MM.1S (cell line): ENCODE measurements around the gene GPRIN3.

Experiments used
- DNase-seq: peaks from one replicate; pipeline ENCODE4 v3.0.0-alpha.2; 2015
- H2AFZ ChIP-seq: fragments of 300-600 bp; sonication (generic); 2 replicates; pipeline ENCODE4 v1.6.0; 2016; ENCODE audit warnings: antibody characterized with exemption, low read length
- H3F3A ChIP-seq: fragments of 300-600 bp; sonication (generic); 2 replicates; pipeline ENCODE4 v1.6.1; 2016; ENCODE audit warnings: mild to moderate bottlenecking, antibody characterized with exemption, low read length, moderate library complexity, mixed read lengths; ENCODE audit not compliant: insufficient read depth
- H3K27ac ChIP-seq: fragments of 300-600 bp; sonication (generic); 2 replicates; pipeline ENCODE4 v1.5.1; 2016; ENCODE audit warnings: mild to moderate bottlenecking, low read length
- H3K27me3 ChIP-seq: fragments of 300-600 bp; sonication (generic); replicated peaks from 2 replicates; pipeline ENCODE4 v1.6.0; 2016; ENCODE audit warnings: low read length; ENCODE audit not compliant: insufficient read depth
- H3K36me3 ChIP-seq: fragments of 300-600 bp; sonication (generic); replicated peaks from 2 replicates; pipeline ENCODE4 v1.6.1; 2016; ENCODE audit warnings: mild to moderate bottlenecking, low read length, mixed read lengths; ENCODE audit not compliant: insufficient read depth
- H3K4me1 ChIP-seq: fragments of 300-600 bp; sonication (generic); 2 replicates; pipeline ENCODE4 v1.6.1; 2016; ENCODE audit warnings: low read length, mixed read lengths
- H3K4me2 ChIP-seq: fragments of 300-600 bp; sonication (generic); 2 replicates; pipeline ENCODE4 v1.6.0; 2016; ENCODE audit warnings: low read depth, low read length
- H3K4me3 ChIP-seq: fragments of 300-600 bp; sonication (generic); 2 replicates; pipeline ENCODE4 v1.5.1; 2016; ENCODE audit warnings: low read length, mixed read lengths
- H3K79me2 ChIP-seq: fragments of 300-600 bp; sonication (generic); 2 replicates; pipeline ENCODE4 v1.6.1; 2016; ENCODE audit warnings: mixed run types, low read length, mixed read lengths
- H3K9ac ChIP-seq: fragments of 300-600 bp; sonication (generic); 2 replicates; pipeline ENCODE4 v1.6.1; 2016; ENCODE audit warnings: low read length, mixed read lengths
- H3K9me2 ChIP-seq: fragments of 300-600 bp; sonication (generic); replicated peaks from 2 replicates; pipeline ENCODE4 v1.6.1; 2016; ENCODE audit warnings: mild to moderate bottlenecking, low read length, mixed read lengths; ENCODE audit not compliant: insufficient read depth
- H3K9me3 ChIP-seq: fragments of 300-600 bp; sonication (generic); replicated peaks from 2 replicates; pipeline ENCODE4 v1.6.1; 2016; ENCODE audit warnings: mild to moderate bottlenecking, low read length, mixed read lengths; ENCODE audit not compliant: insufficient read depth
- H4K20me1 ChIP-seq: fragments of 300-600 bp; sonication (generic); 2 replicates; pipeline ENCODE4 v1.6.1; 2016; ENCODE audit warnings: mild to moderate bottlenecking, low read length, moderate library complexity, mixed read lengths; ENCODE audit not compliant: insufficient read depth
- CTCF ChIP-seq: fragments of 300-600 bp; sonication (generic); IDR thresholded peaks from 2 replicates; pipeline ENCODE4 v1.5.1; 2016; ENCODE audit warnings: antibody characterized with exemption, low read length, mixed read lengths
- EZH2 ChIP-seq: fragments of 300-600 bp; sonication (generic); optimal IDR thresholded peaks from 2 replicates; pipeline ENCODE3; 2017; ENCODE audit warnings: low read depth, mild to moderate bottlenecking, antibody characterized with exemption, low read length, mixed read lengths
- EZH2phosphoT487 ChIP-seq: fragments of 300-600 bp; sonication (generic); IDR thresholded peaks from 2 replicates; pipeline ENCODE4 v1.6.1; 2018; ENCODE audit warnings: antibody characterized with exemption, low read length

The GPRIN3 gene

GRCh38 chr4:89296896-89297295 lies 10.7 kb downstream of the GPRIN3 start:
- peak overlapping the region; percentile 89 for H3K4me2 ChIP-seq
- DNase-seq, result peak; percentile 54
- TF ChIP-seq CTCF (no peak), EZH2 (no peak), EZH2phosphoT487 (no peak)
- peak overlapping the region; percentile 96 for H3K9ac ChIP-seq
- peaks cover 98% of the 10 kb centered on the region for H3F3A ChIP-seq
- peak overlapping the region; percentile 100 for H3K27ac ChIP-seq
- H3K27me3 ChIP-seq, result no peaks in the 10 kb centered on the region
- no peaks in the 10 kb centered on the region for H4K20me1 ChIP-seq
- no peak overlapping the region for H2AFZ ChIP-seq
- H3K4me3 ChIP-seq, result peak overlapping the region; percentile 65
- peaks cover 52% of the 10 kb centered on the region for H3K4me1 ChIP-seq
- no peaks in the 10 kb centered on the region for H3K9me2 ChIP-seq
- no peaks in the 10 kb centered on the region for H3K9me3 ChIP-seq
- H3K36me3 ChIP-seq, result no peaks in the 10 kb centered on the region
- H3K79me2 ChIP-seq, result peaks cover 98% of the 10 kb centered on the region

- H3K27me3 ChIP-seq, result no peaks in the 10 kb centered on the region
- H3K27ac ChIP-seq, result peak overlapping the region; percentile 100
- H3K36me3 ChIP-seq, result no peaks in the 10 kb centered on the region
- no peaks in the 10 kb centered on the region for H3K9me3 ChIP-seq
- peaks cover 98% of the 10 kb centered on the region for H3K79me2 ChIP-seq
- H2AFZ ChIP-seq, result no peak overlapping the region
- H3K4me2 ChIP-seq, result peak overlapping the region; percentile 89
- H3F3A ChIP-seq, result peaks cover 98% of the 10 kb centered on the region
- H3K4me3 ChIP-seq, result peak overlapping the region; percentile 65
- peak overlapping the region; percentile 96 for H3K9ac ChIP-seq
- peak; percentile 36 for DNase-seq
- no peak for TF ChIP-seq EZH2phosphoT487
- no peak for TF ChIP-seq CTCF
- no peak for TF ChIP-seq EZH2
- H3K9me2 ChIP-seq, result no peaks in the 10 kb centered on the region
- H4K20me1 ChIP-seq, result no peaks in the 10 kb centered on the region
- H3K4me1 ChIP-seq, result peaks cover 57% of the 10 kb centered on the region
These were observed 11.2 kb downstream of the GPRIN3 start for GRCh38 chr4:89296399-89296798.

- Histone ChIP-seq H3K9ac (peak overlapping the region; percentile 96), H3K79me2 (peaks cover 98% of the 10 kb centered on the region), H3K4me1 (peaks cover 66% of the 10 kb centered on the region), H3K4me3 (peak overlapping the region; percentile 65), H3K4me2 (peak overlapping the region; percentile 89), H3K27me3 (no peaks in the 10 kb centered on the region), H3F3A (peaks cover 98% of the 10 kb centered on the region), H3K27ac (peak overlapping the region; percentile 100), H3K36me3 (no peaks in the 10 kb centered on the region), H4K20me1 (no peaks in the 10 kb centered on the region), H2AFZ (no peak overlapping the region), H3K9me2 (no peaks in the 10 kb centered on the region), H3K9me3 (no peaks in the 10 kb centered on the region)
- no peak for DNase-seq
- no peak for TF ChIP-seq CTCF
- no peak for TF ChIP-seq EZH2phosphoT487
- no peak for TF ChIP-seq EZH2
These were observed 12.1 kb downstream of the GPRIN3 start for GRCh38 chr4:89295415-89295927.
